CD14-positive monocyte (primary cell): Measurements from ENCODE around the gene SPAG17. TPM values are rescaled to one million over a fixed set of nuclear protein-coding genes. Genes with fewer than 3 reads are reported as not detected.

Experiments
- DNase-seq, 3 donors: peaks; one replicate each; pipeline ENCODE4 v3.0.0-alpha.2; 2011 to 2022
- H2AFZ ChIP-seq: 2 replicates; pipeline ENCODE4 v1.6.0; 2012; ENCODE audit warnings: mild to moderate bottlenecking, low read depth, low read length, inconsistent platforms; ENCODE audit not compliant: insufficient read depth, poor library complexity, severe bottlenecking
- H3K27ac ChIP-seq, 2 donors: 1 replicate in 1 of 2; 2 replicates in 1 of 2; pipeline ENCODE4 v1.5.1; 2012 to 2013; ENCODE audit warnings: low read length in 2 of 2, control low read depth in 1 of 2, inconsistent platforms in 1 of 2, low read depth in 1 of 2, mild to moderate bottlenecking in 1 of 2
- H3K27me3 ChIP-seq, 2 donors: one replicate each; pipeline versions ENCODE4 v1.6.0 to v1.6.1; 2011 to 2013; ENCODE audit warnings: low read length in 2 of 2; ENCODE audit not compliant: control insufficient read depth in 2 of 2, insufficient read depth in 2 of 2
- H3K36me3 ChIP-seq, 2 donors: replicated peaks in 1 of 2; 1 replicate in 1 of 2; 2 replicates in 1 of 2; pipeline versions ENCODE4 v1.5.1 to v1.6.1; 2012 to 2013; ENCODE audit warnings: low read length in 2 of 2, control low read depth in 1 of 2, inconsistent platforms in 1 of 2, mild to moderate bottlenecking in 1 of 2; ENCODE audit not compliant: insufficient read depth in 2 of 2, control insufficient read depth in 1 of 2
- H3K4me1 ChIP-seq, 2 donors: 1 replicate in 1 of 2; 2 replicates in 1 of 2; pipeline versions ENCODE4 v1.5.1 to v1.6.1; 2012 to 2013; ENCODE audit warnings: low read length in 2 of 2, control low read depth in 1 of 2, inconsistent platforms in 1 of 2, mild to moderate bottlenecking in 1 of 2, moderate library complexity in 1 of 2; ENCODE audit not compliant: insufficient read depth in 2 of 2, control insufficient read depth in 1 of 2
- H3K4me2 ChIP-seq: replicated peaks from 2 replicates; pipeline ENCODE3; 2012; ENCODE audit warnings: low read length, moderate library complexity, mild to moderate bottlenecking; ENCODE audit not compliant: poor library complexity, severe bottlenecking; ENCODE audit errors: extremely low read depth
- H3K4me3 ChIP-seq, 3 experiments: fragments of 200-600 bp in 1 of 3; sonication (generic) in 1 of 3; replicated peaks in 1 of 3; 1 replicate in 2 of 3; 2 replicates in 1 of 3; pipeline ENCODE4 v1.5.1; 2011 to 2013; ENCODE audit warnings: low read length in 3 of 3, mild to moderate bottlenecking in 3 of 3, control low read depth in 2 of 3, low read depth in 2 of 3, inconsistent platforms in 1 of 3, moderate library complexity in 1 of 3
- H3K79me2 ChIP-seq: 2 replicates; pipeline ENCODE4 v1.6.0; 2012; ENCODE audit warnings: mild to moderate bottlenecking, control low read depth, inconsistent platforms, low read length, moderate library complexity; ENCODE audit not compliant: insufficient read depth
- H3K9ac ChIP-seq: 2 replicates; pipeline ENCODE4 v1.6.0; 2017; ENCODE audit warnings: low read length, mild to moderate bottlenecking; ENCODE audit not compliant: insufficient read depth, poor library complexity, severe bottlenecking
- H3K9me3 ChIP-seq, 2 donors: replicated peaks in 1 of 2; 1 replicate in 1 of 2; 2 replicates in 1 of 2; pipeline versions ENCODE4 v1.5.1 to v1.6.1; 2012 to 2013; ENCODE audit warnings: low read length in 2 of 2, control low read depth in 1 of 2; ENCODE audit not compliant: control insufficient read depth in 1 of 2, insufficient read depth in 1 of 2
- H4K20me1 ChIP-seq: 2 replicates; pipeline ENCODE4 v1.6.0; 2012; ENCODE audit warnings: mild to moderate bottlenecking, low read length, control low read depth, moderate library complexity; ENCODE audit not compliant: insufficient read depth
- H3K27ac Mint-ChIP-seq, 7 donors: one replicate each; pipeline ENCODE4 v1.8.0; 2020; ENCODE audit warnings: mild to moderate bottlenecking in 7 of 7, mixed read lengths in 7 of 7, moderate library complexity in 6 of 7, inconsistent platforms in 2 of 7
- H3K27me3 Mint-ChIP-seq, 3 donors: one replicate each; pipeline ENCODE4 v1.8.0; 2021 to 2022; ENCODE audit warnings: low read depth in 3 of 3, mild to moderate bottlenecking in 3 of 3, mixed read lengths in 3 of 3, moderate library complexity in 3 of 3, inconsistent platforms in 1 of 3
- H3K36me3 Mint-ChIP-seq, 2 donors: one replicate each; pipeline ENCODE4 v1.8.0; 2020; ENCODE audit warnings: mixed read lengths in 2 of 2, inconsistent platforms in 1 of 2, mild to moderate bottlenecking in 1 of 2
- H3K4me1 Mint-ChIP-seq: one replicate; pipeline ENCODE4 v1.8.0; 2020; ENCODE audit warnings: mild to moderate bottlenecking, mixed read lengths
- H3K4me3 Mint-ChIP-seq, 2 donors: one replicate each; pipeline ENCODE4 v1.8.0; 2020; ENCODE audit warnings: mild to moderate bottlenecking in 2 of 2, mixed read lengths in 2 of 2, moderate library complexity in 1 of 2
- H3K9me3 Mint-ChIP-seq, 7 donors: one replicate each; pipeline ENCODE4 v1.8.0; 2020 to 2022; ENCODE audit warnings: mixed read lengths in 7 of 7, mild to moderate bottlenecking in 6 of 7, moderate library complexity in 6 of 7, inconsistent platforms in 2 of 7
- CTCF ChIP-seq: fragments of 200-600 bp; IDR thresholded peaks from one replicate; pipeline ENCODE4 v1.8.0; 2022; ENCODE audit warnings: antibody characterized with exemption, mild to moderate bottlenecking
- WGBS: methylation state at CpG from one replicate; pipeline ENCODE4 v1.1.5; 2013; ENCODE audit warnings: missing lambda C conversion rate; ENCODE audit not compliant: insufficient coverage; 5-methylcytosine and 5-hydroxymethylcytosine counted together
- intact Hi-C, 2 donors: fragments of 100-400 bp; cut with micrococcal nuclease; formaldehyde crosslinking; loops; one replicate each; pipeline versions ENCODE4 v1.15.0 to v1.15.1; 2023
- polyA plus RNA-seq, 3 donors: library from polyadenylated mRNA; depleted of rRNA in 1 of 3; unstranded in 2 of 3; stranded (reverse) in 1 of 3; fragments of 300-500 nt in 2 of 3; fragments of >200 nt in 1 of 3; fragmentation: Illumina TruSeq in 2 of 3; gene quantifications; 1 replicate in 2 of 3; 2 replicates in 1 of 3; pipeline ENCODE4 v1.2.3, GENCODE V29; 2012 to 2021

Gene SPAG17
- polyA plus RNA-seq, 3 donors = 0.26 to 0.87 (median 0.68) TPM

- H3K36me3 ChIP-seq = peaks cover 8 to 14% of the 10 kb centered on the region in 2 donors
- Mint-ChIP-seq H3K4me1 (peaks cover 53% of the 10 kb centered on the region), H3K9me3 (peaks cover 0 to 2% (median 0%) of the 10 kb centered on the region in 7 donors), H3K27me3 (no peaks in the 10 kb centered on the region), H3K4me3 (peak within 1 kb of the TSS; percentile 94 to 96), H3K27ac (peak within 1 kb of the TSS; percentile 94 to 99 (median 98)), H3K36me3 (peaks cover 9 to 10% of the 10 kb centered on the region in 2 donors)
- no peak for TF ChIP-seq CTCF
- DNase-seq = peak; percentile 91 to 97 (median 96)
- under 1% methylated on average over 64 of the region's 64 CpGs for WGBS
- peak within 1 kb of the TSS; percentile 88 for H2AFZ ChIP-seq
- H3K4me3 ChIP-seq = peak within 1 kb of the TSS; percentile 78 to 92 (median 90)
- no peaks in the 10 kb centered on the region for H3K9me3 ChIP-seq
- H3K9ac ChIP-seq = peak within 1 kb of the TSS; percentile 76
- peaks cover 39 to 60% of the 10 kb centered on the region in 2 donors for H3K4me1 ChIP-seq
- H3K79me2 ChIP-seq = peaks cover 82% of the 10 kb centered on the region
- peak within 1 kb of the TSS; percentile 88 for H3K4me2 ChIP-seq
- H3K27me3 ChIP-seq = no peaks in the 10 kb centered on the region
- peak within 1 kb of the TSS; percentile 89 to 94 for H3K27ac ChIP-seq
- intact Hi-C loops = no loop called here
- peaks cover 47% of the 10 kb centered on the region for H4K20me1 ChIP-seq
Observed at GRCh38 chr1:117929343-117930172, 255.5 kb downstream of the SPAG17 start, which contains the start of the genes GDAP2 and WDR3. Gene GDAP2, minus strand, starts transcription at chr1:117929621. Its CDS starts 9,264 bp downstream, at chr1:117920357. Gene WDR3, plus strand, starts transcription at chr1:117929739. Its CDS starts 3,581 bp downstream, at chr1:117933320.

- peak; percentile 58 to 70 (median 63) for DNase-seq
Observed at GRCh38 chr1:117928881-117929342, 256.1 kb downstream of the SPAG17 start.

More at GRCh38 chr1:117928881-117929342, 256.1 kb downstream of the SPAG17 start:
- Mint-ChIP-seq H3K27ac (peak overlapping the region; percentile 94 to 99 (median 98)), H3K4me3 (peak overlapping the region; percentile 94 to 96), H3K27me3 (no peaks in the 10 kb centered on the region), H3K36me3 (peaks cover 11% of the 10 kb centered on the region in 2 donors), H3K9me3 (peaks cover 0 to 2% (median 0%) of the 10 kb centered on the region in 7 donors), H3K4me1 (peaks cover 53% of the 10 kb centered on the region)
- TF ChIP-seq CTCF = no peak
- peak overlapping the region; percentile 76 for H3K9ac ChIP-seq
- intact Hi-C loops = no loop called here
- peaks cover 54% of the 10 kb centered on the region for H4K20me1 ChIP-seq
- H3K4me3 ChIP-seq = peak overlapping the region; percentile 78 to 92 (median 90)
- H3K36me3 ChIP-seq = peaks cover 3 to 14% of the 10 kb centered on the region in 2 donors
- H3K9me3 ChIP-seq = no peaks in the 10 kb centered on the region
- WGBS = 0% methylated on average over 22 of the region's 24 CpGs
- H3K27me3 ChIP-seq = no peaks in the 10 kb centered on the region
- H3K79me2 ChIP-seq = peaks cover 88% of the 10 kb centered on the region
- H2AFZ ChIP-seq = peak overlapping the region; percentile 88
- peak overlapping the region; percentile 88 for H3K4me2 ChIP-seq
- peak overlapping the region; percentile 89 to 94 for H3K27ac ChIP-seq
- peaks cover 39 to 60% of the 10 kb centered on the region in 2 donors for H3K4me1 ChIP-seq
